BJ (cell line): Measurements from ENCODE around the gene RDH5. TPM values are rescaled to one million over a fixed set of nuclear protein-coding genes. Genes with fewer than 3 reads are reported as not detected.

Experiments used
- CTCF ChIA-PET: fragments of 350-600 bp; formaldehyde crosslinking; extraction: SDS; loops from one replicate; lab custom pipeline; 2021; ENCODE audit warnings: antibody characterized with exemption, inconsistent platforms; lab: Yijun Ruan, JAX
- POLR2A ChIA-PET: fragments of 300-600 bp; sonication (Branson Sonifier 250); formaldehyde crosslinking; extraction: SDS; loops from one replicate; lab custom pipeline; 2021; ENCODE audit warnings: antibody characterized with exemption; lab: Charles Lee
- DNase-seq: peaks from one replicate; pipeline ENCODE4 v3.0.0-alpha.2; 2011; ENCODE audit warnings: low read depth
- H3K27me3 ChIP-seq: 2 replicates; pipeline ENCODE4 v1.6.0; 2011; ENCODE audit warnings: low read length; ENCODE audit not compliant: control insufficient read depth, insufficient read depth
- H3K36me3 ChIP-seq: 2 replicates; pipeline ENCODE4 v1.5.1; 2011; ENCODE audit warnings: low read length; ENCODE audit not compliant: control insufficient read depth, insufficient read depth
- H3K4me3 ChIP-seq: 2 replicates; pipeline ENCODE4 v1.5.1; 2011; ENCODE audit warnings: low read depth, mild to moderate bottlenecking, control low read depth, low read length
- polyA plus RNA-seq: library from polyadenylated mRNA; depleted of rRNA; stranded (reverse); fragments of >200 nt; gene quantifications from 2 replicates; pipeline ENCODE4 v1.2.3, GENCODE V29; 2011
- TF ChIP-seq, protein P1 (sequence below): IDR thresholded peaks from 2 replicates; pipeline ENCODE4 v1.5.1; 2011; ENCODE audit warnings: low read depth, mild to moderate bottlenecking, control low read depth, inconsistent platforms, low read length, moderate library complexity; ENCODE audit not compliant: insufficient read depth

Gene RDH5
- polyA plus RNA-seq, 1 experiment: 6.2 TPM

DNA sequence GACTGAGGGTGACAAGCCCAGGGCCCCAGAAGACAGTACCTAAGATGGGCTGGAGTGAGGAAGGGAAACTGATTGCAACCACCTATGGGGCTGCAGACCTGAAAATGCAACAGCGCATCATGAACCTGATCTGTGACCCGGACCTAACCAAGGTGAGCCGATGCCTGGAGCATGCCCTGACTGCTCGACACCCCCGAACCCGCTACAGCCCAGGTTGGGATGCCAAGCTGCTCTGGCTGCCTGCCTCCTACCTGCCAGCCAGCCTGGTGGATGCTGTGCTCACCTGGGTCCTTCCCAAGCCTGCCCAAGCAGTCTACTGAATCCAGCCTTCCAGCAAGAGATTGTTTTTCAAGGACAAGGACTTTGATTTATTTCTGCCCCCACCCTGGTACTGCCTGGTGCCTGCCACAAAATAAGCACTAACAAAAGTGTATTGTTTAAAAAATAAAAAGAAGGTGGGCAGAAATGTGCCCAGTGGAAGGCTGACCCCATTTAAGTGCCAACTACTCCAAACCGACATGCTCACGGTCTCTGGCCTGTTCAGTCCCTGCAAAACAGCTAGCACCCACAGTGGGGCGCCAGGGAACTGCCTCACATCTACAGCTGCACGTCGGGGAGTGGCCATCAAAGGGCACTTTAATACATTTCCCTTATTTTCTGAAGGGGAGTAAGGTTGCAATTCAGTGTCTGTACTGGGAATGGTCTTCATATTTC, 4.2 kb downstream of the RDH5 start:
- Histone ChIP-seq H3K4me3 (no peak overlapping the region), H3K36me3 (peaks cover 29% of the 10 kb centered on the region), H3K27me3 (no peaks in the 10 kb centered on the region)
- TF ChIP-seq, protein P1, sequence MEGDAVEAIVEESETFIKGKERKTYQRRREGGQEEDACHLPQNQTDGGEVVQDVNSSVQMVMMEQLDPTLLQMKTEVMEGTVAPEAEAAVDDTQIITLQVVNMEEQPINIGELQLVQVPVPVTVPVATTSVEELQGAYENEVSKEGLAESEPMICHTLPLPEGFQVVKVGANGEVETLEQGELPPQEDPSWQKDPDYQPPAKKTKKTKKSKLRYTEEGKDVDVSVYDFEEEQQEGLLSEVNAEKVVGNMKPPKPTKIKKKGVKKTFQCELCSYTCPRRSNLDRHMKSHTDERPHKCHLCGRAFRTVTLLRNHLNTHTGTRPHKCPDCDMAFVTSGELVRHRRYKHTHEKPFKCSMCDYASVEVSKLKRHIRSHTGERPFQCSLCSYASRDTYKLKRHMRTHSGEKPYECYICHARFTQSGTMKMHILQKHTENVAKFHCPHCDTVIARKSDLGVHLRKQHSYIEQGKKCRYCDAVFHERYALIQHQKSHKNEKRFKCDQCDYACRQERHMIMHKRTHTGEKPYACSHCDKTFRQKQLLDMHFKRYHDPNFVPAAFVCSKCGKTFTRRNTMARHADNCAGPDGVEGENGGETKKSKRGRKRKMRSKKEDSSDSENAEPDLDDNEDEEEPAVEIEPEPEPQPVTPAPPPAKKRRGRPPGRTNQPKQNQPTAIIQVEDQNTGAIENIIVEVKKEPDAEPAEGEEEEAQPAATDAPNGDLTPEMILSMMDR: peak; percentile 67
- ChIA-PET POLR2A (interaction anchor here (0.5 kb wide), 1 partner anchor 11 kb away, joined by 3 read pairs; no protein-coding TSS in a partner anchor), CTCF (interaction anchor here (0.6 to 4.3 kb wide), 8 partner anchors 9 to 121 kb away, joined by 3 to 42 read pairs (median 3); partner anchors contain the start of genes BLOC1S1 and MMP19)
- no peak for DNase-seq

DNA sequence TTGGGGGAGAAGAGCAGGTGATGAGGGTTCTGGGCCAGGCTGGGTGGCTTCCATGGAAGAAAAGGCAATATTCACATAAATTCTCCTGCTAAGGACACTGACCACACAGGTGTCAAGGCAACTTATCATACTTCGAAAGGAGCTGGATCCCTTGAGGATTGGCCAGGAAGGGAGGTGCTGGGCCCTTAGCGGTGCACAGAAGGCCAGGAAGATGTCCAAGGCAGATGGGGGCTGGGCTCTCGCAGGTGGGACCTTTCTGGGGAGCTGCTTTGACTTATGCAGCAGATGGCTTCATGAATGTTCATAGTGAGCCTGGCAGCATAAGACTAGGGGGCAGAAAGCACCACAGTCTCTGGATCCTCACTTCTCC, 4.7 kb downstream of the RDH5 start:
- Histone ChIP-seq H3K36me3 (peaks cover 29% of the 10 kb centered on the region), H3K4me3 (no peak overlapping the region), H3K27me3 (no peaks in the 10 kb centered on the region)
- DNase-seq: no peak
- TF ChIP-seq, protein P1: no peak
- CTCF ChIA-PET: interaction anchor here (0.6 to 4.3 kb wide), 6 partner anchors 9 to 118 kb away, joined by 3 to 42 read pairs (median 3); partner anchors contain the start of genes BLOC1S1 and MMP19
- POLR2A ChIA-PET: interaction anchor here (0.5 kb wide), 1 partner anchor 11 kb away, joined by 3 read pairs; no protein-coding TSS in a partner anchor

DNA sequence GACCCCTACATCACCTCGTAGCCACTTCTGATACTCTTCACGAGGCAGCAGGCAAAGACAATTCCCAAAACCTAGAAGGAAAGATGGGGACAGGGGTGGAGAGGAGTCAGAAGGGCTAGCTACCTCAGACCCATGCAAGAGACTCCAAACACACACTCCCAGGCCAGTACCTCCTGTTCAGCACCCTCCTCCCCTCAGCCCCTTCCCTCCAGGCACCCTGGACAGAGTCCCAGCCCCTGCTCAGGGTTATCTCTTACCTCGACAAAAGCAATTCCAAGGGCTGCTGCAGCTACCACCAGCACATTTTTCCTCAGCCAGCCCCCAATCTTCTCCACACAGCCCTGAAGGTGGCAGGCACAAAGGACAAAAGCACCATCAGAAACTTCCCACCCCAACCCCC, 5.4 kb downstream of the RDH5 start:
- TF ChIP-seq, protein P1: no peak
- Histone ChIP-seq H3K36me3 (peaks cover 29% of the 10 kb centered on the region), H3K27me3 (no peaks in the 10 kb centered on the region), H3K4me3 (no peak overlapping the region)
- POLR2A ChIA-PET: no interaction called here
- CTCF ChIA-PET: interaction anchor here (0.8 to 4.3 kb wide), 2 partner anchors 12 to 118 kb away, joined by 3 to 42 read pairs; partner anchors contain the start of gene MMP19
- DNase-seq: no peak

DNA sequence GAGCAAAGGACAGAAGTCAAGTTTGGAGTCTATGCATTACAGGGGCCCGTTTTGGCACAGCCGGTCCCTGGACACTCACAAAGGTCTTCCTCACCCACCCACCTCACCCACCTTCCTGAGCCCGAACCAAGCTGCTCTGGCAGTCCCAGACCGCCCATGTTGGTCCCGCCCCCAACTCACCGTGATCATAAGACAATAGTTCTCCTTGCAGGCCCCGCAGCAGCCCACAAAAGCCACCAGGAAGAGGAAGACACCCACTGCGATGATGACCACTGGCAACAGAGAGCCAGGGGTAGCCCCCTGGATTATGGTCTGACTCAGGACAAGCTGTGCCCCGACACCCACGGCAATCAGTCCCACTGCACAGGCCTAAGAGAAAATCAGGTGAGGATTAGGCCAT, 6.8 kb downstream of the RDH5 start:
- CTCF ChIA-PET: interaction anchor here (0.6 kb wide), 1 partner anchor 95 kb away, joined by 3 read pairs; no protein-coding TSS in a partner anchor
- TF ChIP-seq, protein P1: no peak
- Histone ChIP-seq H3K36me3 (peaks cover 29% of the 10 kb centered on the region), H3K27me3 (no peaks in the 10 kb centered on the region), H3K4me3 (peak overlapping the region; percentile 73)
- DNase-seq: no peak
- POLR2A ChIA-PET: no interaction called here

DNA sequence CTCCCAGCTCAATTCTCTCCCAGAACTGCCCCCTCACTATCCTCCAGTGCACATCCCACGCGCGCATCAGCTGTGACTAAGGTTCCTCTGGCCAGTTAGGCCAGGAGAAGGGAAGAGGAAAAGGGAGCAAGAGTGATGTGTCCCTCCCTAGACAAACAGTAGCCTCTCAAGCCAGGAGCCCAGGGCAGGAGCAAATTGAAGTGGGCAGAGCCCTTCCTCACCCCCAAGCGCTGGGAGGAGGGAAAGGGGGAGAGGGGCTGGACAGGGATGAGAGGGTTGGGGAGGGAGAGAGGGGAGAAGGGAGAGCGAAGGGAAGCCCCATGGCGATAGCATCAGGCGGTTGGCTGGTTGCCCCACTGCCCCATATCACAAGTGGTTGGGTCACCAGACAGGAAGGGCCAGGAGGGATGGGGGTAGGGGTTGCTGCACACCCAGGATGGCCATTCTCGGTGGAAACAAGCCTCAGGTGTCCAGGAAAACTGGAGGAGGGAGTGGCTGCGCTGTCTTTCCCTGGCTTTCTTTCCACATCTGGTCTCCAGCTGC, 7.5 kb downstream of the RDH5 start:
- ChIA-PET CTCF (no interaction called here), POLR2A (no interaction called here)
- H3K36me3 ChIP-seq: peaks cover 29% of the 10 kb centered on the region
- peak overlapping the region; percentile 73 for H3K4me3 ChIP-seq
- no peaks in the 10 kb centered on the region for H3K27me3 ChIP-seq
- no peak for DNase-seq
- TF ChIP-seq, protein P1: no peak
